ENCODE data around the gene TCOF1.

GRCh38 chr5:150389531-150390266 lies 32.2 kb downstream of the TCOF1 start:
- TF ChIP-seq TCF4 (CRISPR knock-in tag; IDR thresholded peaks at IDR 0.05; ENCODE audit: borderline replicate concordance) (no peak), OSR1 (CRISPR knock-in tag; IDR thresholded peaks at IDR 0.05) (no peak), ZFP30 (CRISPR knock-in tag; IDR thresholded peaks at IDR 0.05) (no peak), TOX (CRISPR knock-in tag; IDR thresholded peaks at IDR 0.05; ENCODE audit: borderline replicate concordance) (no peak), BACH2 (CRISPR knock-in tag; IDR thresholded peaks at IDR 0.05; ENCODE audit: borderline replicate concordance) (no peak), ZC3H10 (CRISPR knock-in tag; IDR thresholded peaks at IDR 0.05) (no peak), PATZ1 (CRISPR knock-in tag; IDR thresholded peaks at IDR 0.05; ENCODE audit: borderline replicate concordance) (no peak)
